ENCODE results near the gene TMEM233. TPM values are rescaled to one million over a fixed set of nuclear protein-coding genes. Genes with fewer than 3 reads are reported as not detected.

Gene TMEM233
- total RNA-seq, 1 donor from 2014 or later: not detected

DNA sequence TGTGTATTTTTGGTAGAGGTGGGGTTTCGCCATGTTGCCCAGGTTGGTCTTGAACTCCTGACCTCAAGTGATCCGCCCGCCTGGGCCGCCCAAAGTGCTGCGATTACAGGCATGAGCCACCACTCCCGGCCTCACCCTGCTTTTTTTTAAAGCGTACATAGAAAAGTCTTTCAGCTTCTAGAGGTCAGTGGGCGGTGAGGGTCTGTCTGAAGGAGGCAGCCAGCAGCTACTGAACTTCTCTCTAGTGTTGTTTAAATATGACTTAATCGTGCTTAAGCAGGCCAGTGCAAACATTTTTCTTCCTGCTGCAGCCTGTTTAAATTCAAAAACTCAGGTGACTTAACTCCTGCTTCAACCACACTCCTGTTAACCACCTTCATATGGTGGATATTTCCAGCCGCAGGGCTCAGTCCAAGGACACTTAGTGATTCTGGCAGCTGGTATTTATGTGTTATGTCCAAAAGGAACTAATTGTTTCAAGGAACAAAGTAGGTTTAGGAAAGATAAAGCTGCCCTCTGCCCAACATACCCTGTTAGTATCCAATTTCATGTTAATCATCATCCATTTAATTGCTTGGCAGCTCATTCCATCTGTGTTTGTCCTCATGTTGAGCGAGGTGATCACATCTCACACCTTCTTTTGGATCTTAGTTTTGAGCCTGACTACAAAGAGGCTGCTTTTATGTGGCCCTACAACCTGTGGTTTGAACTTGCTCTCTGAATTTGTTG, 76.3 kb downstream of the TMEM233 start:
- ChIA-PET CTCF (interaction anchor here (1.6 kb wide), 1 partner anchor 11 kb away, joined by 3 read pairs; no protein-coding TSS in a partner anchor), POLR2A (interaction anchor here (0.8 to 4.4 kb wide), 3 partner anchors 10 to 12 kb away, joined by 4 to 43 read pairs (median 5); no protein-coding TSS in a partner anchor)
- intact Hi-C loops (cut with micrococcal nuclease): loop anchor here (5.0 kb wide), 2 partner anchors 112 to 417 kb away; no protein-coding TSS in a partner anchor
- TF ChIP-seq, protein P1, sequence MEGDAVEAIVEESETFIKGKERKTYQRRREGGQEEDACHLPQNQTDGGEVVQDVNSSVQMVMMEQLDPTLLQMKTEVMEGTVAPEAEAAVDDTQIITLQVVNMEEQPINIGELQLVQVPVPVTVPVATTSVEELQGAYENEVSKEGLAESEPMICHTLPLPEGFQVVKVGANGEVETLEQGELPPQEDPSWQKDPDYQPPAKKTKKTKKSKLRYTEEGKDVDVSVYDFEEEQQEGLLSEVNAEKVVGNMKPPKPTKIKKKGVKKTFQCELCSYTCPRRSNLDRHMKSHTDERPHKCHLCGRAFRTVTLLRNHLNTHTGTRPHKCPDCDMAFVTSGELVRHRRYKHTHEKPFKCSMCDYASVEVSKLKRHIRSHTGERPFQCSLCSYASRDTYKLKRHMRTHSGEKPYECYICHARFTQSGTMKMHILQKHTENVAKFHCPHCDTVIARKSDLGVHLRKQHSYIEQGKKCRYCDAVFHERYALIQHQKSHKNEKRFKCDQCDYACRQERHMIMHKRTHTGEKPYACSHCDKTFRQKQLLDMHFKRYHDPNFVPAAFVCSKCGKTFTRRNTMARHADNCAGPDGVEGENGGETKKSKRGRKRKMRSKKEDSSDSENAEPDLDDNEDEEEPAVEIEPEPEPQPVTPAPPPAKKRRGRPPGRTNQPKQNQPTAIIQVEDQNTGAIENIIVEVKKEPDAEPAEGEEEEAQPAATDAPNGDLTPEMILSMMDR (IDR thresholded peaks at IDR 0.05): no peak
- Mint-ChIP-seq H3K27me3 (no peaks in the 10 kb centered on the region), H3K4me3 (peak overlapping the region; percentile 54), H3K4me1 (peaks cover 72% of the 10 kb centered on the region), H3K27ac (peak overlapping the region; percentile 71), H3K9me3 (no peaks in the 10 kb centered on the region), H3K36me3 (ENCODE audit: low read depth) (peaks cover 53% of the 10 kb centered on the region)
- no peak for ATAC-seq (ENCODE audit: low read depth)
- no peak for DNase-seq

DNA sequence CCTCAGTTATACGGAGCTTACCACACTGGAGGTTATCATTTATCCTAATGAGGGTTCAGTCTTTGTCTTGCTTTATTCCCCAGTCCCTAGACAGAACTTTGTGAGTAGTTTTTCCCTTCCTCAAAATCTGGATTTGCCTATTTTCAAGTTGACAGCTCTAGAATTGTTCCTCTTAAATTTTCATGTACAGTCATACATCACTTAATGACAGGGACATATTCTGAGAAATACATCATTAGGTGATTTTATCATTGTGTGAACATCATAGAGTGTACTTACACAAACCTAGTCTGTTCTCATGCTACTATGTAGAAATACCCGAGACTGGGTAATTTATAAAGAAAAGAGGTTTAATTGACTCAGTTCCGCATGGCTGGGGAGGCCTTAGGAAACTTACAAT, 77.5 kb downstream of the TMEM233 start:
- TF ChIP-seq, protein P1 (IDR thresholded peaks at IDR 0.05): no peak
- DNase-seq (no peak), ATAC-seq (ENCODE audit: low read depth) (no peak)
- Mint-ChIP-seq H3K4me1 (peaks cover 62% of the 10 kb centered on the region), H3K9me3 (no peaks in the 10 kb centered on the region), H3K27me3 (no peaks in the 10 kb centered on the region), H3K36me3 (ENCODE audit: low read depth) (peaks cover 64% of the 10 kb centered on the region), H3K27ac (peak overlapping the region; percentile 63), H3K4me3 (peak overlapping the region; percentile 30)
- intact Hi-C loops (cut with micrococcal nuclease): no loop called here
- ChIA-PET POLR2A (interaction anchor here (1.4 kb wide), 1 partner anchor 11 kb away, joined by 5 read pairs; no protein-coding TSS in a partner anchor), CTCF (interaction anchor here (1.6 kb wide), 1 partner anchor 12 kb away, joined by 3 read pairs; no protein-coding TSS in a partner anchor)

DNA sequence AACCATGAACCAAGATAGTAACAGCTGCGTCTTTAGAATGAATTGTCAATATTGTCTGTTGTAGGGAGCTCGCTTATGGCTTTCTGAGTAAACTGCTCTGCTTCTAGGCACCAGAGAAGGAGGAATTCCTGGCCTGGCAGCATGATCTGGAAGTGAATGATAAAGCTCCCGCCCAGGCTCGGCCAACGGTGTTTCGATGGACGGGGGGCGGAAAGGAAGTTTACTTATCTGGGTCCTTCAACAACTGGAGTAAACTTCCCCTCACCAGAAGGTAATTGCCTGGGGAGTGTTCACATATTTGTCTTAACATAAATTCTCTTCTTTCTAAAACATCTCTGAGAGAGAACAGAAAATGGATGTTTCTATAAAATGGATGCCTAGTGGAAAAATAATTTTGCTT, 78.6 kb downstream of the TMEM233 start:
- H3K27ac Mint-ChIP-seq: no peak overlapping the region
- no peaks in the 10 kb centered on the region for H3K27me3 Mint-ChIP-seq
- peak overlapping the region; percentile 15 for H3K4me3 Mint-ChIP-seq
- peaks cover 50% of the 10 kb centered on the region for H3K4me1 Mint-ChIP-seq
- DNase-seq (no peak), ATAC-seq (ENCODE audit: low read depth) (no peak)
- H3K9me3 Mint-ChIP-seq: no peaks in the 10 kb centered on the region
- intact Hi-C loops (cut with micrococcal nuclease): no loop called here
- TF ChIP-seq, protein P1 (IDR thresholded peaks at IDR 0.05): no peak
- H3K36me3 Mint-ChIP-seq (ENCODE audit: low read depth): peaks cover 76% of the 10 kb centered on the region
- CTCF ChIA-PET: no interaction called here
- POLR2A ChIA-PET: no interaction called here

DNA sequence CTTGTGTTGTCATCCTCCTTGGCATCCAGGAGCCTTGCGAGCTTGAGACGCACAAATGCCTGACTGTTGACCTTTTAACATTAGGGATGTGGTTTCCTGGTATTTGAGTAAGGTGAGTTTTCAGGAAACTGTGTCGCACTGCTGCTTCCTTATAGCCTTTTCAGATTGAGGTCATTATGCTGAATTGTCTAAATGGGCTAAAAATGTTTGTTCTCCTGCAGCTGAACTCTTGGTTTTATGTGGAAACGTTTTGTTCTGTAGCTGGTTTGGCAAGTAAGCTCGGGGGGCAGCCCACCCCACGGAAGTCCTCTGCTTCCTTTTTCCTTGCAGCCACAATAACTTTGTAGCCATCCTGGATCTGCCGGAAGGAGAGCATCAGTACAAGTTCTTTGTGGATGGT, 80.1 kb downstream of the TMEM233 start:
- DNase-seq: no peak
- no peaks in the 10 kb centered on the region for H3K9me3 Mint-ChIP-seq
- no peak overlapping the region for H3K4me3 Mint-ChIP-seq
- peak overlapping the region; percentile 50 for H3K27ac Mint-ChIP-seq
- ChIA-PET CTCF (no interaction called here), POLR2A (interaction anchor here (0.8 kb wide), 1 partner anchor 8 kb away, joined by 3 read pairs; no protein-coding TSS in a partner anchor)
- TF ChIP-seq, protein P1 (IDR thresholded peaks at IDR 0.05): no peak
- intact Hi-C loops (cut with micrococcal nuclease): no loop called here
- H3K36me3 Mint-ChIP-seq (ENCODE audit: low read depth): peaks cover 88% of the 10 kb centered on the region
- peaks cover 42% of the 10 kb centered on the region for H3K4me1 Mint-ChIP-seq
- ATAC-seq (ENCODE audit: low read depth): no peak
- no peaks in the 10 kb centered on the region for H3K27me3 Mint-ChIP-seq

GRCh38 chr12:119674560-119674959, 81.0 kb downstream of the TMEM233 start:
- no peaks in the 10 kb centered on the region for H3K27me3 Mint-ChIP-seq
- H3K36me3 Mint-ChIP-seq (ENCODE audit: low read depth): peaks cover 96% of the 10 kb centered on the region
- POLR2A ChIA-PET: no interaction called here
- no peak overlapping the region for H3K27ac Mint-ChIP-seq
- H3K9me3 Mint-ChIP-seq: no peaks in the 10 kb centered on the region
- peaks cover 38% of the 10 kb centered on the region for H3K4me1 Mint-ChIP-seq
- no peak overlapping the region for H3K4me3 Mint-ChIP-seq
- CTCF ChIA-PET: no interaction called here
- DNase-seq (no peak), ATAC-seq (ENCODE audit: low read depth) (no peak)
- TF ChIP-seq, protein P1 (IDR thresholded peaks at IDR 0.05): no peak
- intact Hi-C loops (cut with micrococcal nuclease): no loop called here
